Keratinocyte (primary cell): ENCODE measurements around the gene POU2F2. TPM values are rescaled to one million over a fixed set of nuclear protein-coding genes. Genes with fewer than 3 reads are reported as not detected.

ENCODE experiments used
- DNase-seq: peaks from one replicate; pipeline ENCODE4 v3.0.0-alpha.2; 2011; ENCODE audit warnings: low read depth, missing footprints, low spot score
- FAIRE-seq: peaks from 2 replicates; lab custom pipeline; 2011; peaks lifted over from hg19 to GRCh38; lab: Jason Lieb, UNC
- H2AFZ ChIP-seq: 2 replicates; pipeline ENCODE4 v1.6.0; 2012; ENCODE audit warnings: low read length, control low read depth, inconsistent platforms; ENCODE audit not compliant: control insufficient read depth
- H3K27ac ChIP-seq: 2 replicates; pipeline ENCODE4 v1.5.1; 2011; ENCODE audit warnings: low read length; ENCODE audit not compliant: control insufficient read depth, insufficient read depth
- H3K27me3 ChIP-seq: 3 replicates; pipeline ENCODE4 v1.6.0; 2011; ENCODE audit warnings: low read length; ENCODE audit not compliant: control insufficient read depth, insufficient read depth; ENCODE audit errors: extremely low read depth
- H3K36me3 ChIP-seq, 2 experiments: 2 replicates in 1 of 2; 3 replicates in 1 of 2; pipeline ENCODE4 v1.5.1; 2011; ENCODE audit warnings: low read length in 2 of 2, mild to moderate bottlenecking in 1 of 2; ENCODE audit not compliant: control insufficient read depth in 2 of 2, insufficient read depth in 2 of 2; ENCODE audit errors: extremely low read depth in 1 of 2
- H3K4me1 ChIP-seq: 3 replicates; pipeline ENCODE4 v1.5.1; 2011; ENCODE audit warnings: low read length; ENCODE audit not compliant: control insufficient read depth, insufficient read depth; ENCODE audit errors: extremely low read depth
- H3K4me2 ChIP-seq: 3 replicates; pipeline ENCODE4 v1.6.0; 2011; ENCODE audit warnings: low read depth, low read length; ENCODE audit not compliant: control insufficient read depth, insufficient read depth; ENCODE audit errors: extremely low read depth
- H3K4me3 ChIP-seq, 3 experiments: fragments of 200-600 bp in 1 of 3; sonication (generic) in 1 of 3; 2 replicates in 2 of 3; 3 replicates in 1 of 3; pipeline ENCODE4 v1.5.1; 2011 to 2016; ENCODE audit warnings: low read length in 3 of 3, mild to moderate bottlenecking in 3 of 3, control low read depth in 2 of 3, inconsistent platforms in 1 of 3, low read depth in 1 of 3, mixed read lengths in 1 of 3, mixed run types in 1 of 3, moderate library complexity in 1 of 3; ENCODE audit not compliant: control insufficient read depth in 2 of 3, insufficient read depth in 2 of 3; ENCODE audit errors: extremely low read depth in 1 of 3
- H3K79me2 ChIP-seq: 2 replicates; pipeline ENCODE4 v1.6.0; 2012; ENCODE audit warnings: low read length; ENCODE audit not compliant: control insufficient read depth, insufficient read depth
- H3K9ac ChIP-seq: 3 replicates; pipeline ENCODE4 v1.6.0; 2011; ENCODE audit warnings: low read length; ENCODE audit not compliant: control insufficient read depth, insufficient read depth; ENCODE audit errors: extremely low read depth
- H3K9me1 ChIP-seq: 3 replicates; pipeline ENCODE4 v1.6.0; 2011; ENCODE audit warnings: low read length; ENCODE audit not compliant: control insufficient read depth, insufficient read depth; ENCODE audit errors: extremely low read depth
- H3K9me3 ChIP-seq: 2 replicates; pipeline ENCODE4 v1.5.1; 2012; ENCODE audit warnings: low read depth, low read length; ENCODE audit not compliant: control insufficient read depth
- H4K20me1 ChIP-seq: 3 replicates; pipeline ENCODE4 v1.6.0; 2011; ENCODE audit warnings: low read length; ENCODE audit not compliant: control insufficient read depth, insufficient read depth; ENCODE audit errors: extremely low read depth
- EZH2 ChIP-seq: IDR thresholded peaks from one replicate; pipeline ENCODE4 v1.6.1; 2012; ENCODE audit warnings: inconsistent platforms, mild to moderate bottlenecking, low read length, moderate library complexity
- dilution Hi-C: fragments of 300-500 bp; cut with MboI; formaldehyde crosslinking; loops from one replicate; pipeline ENCODE4 v1.7.0; 2020; ENCODE audit warnings: low sequenced_read_pairs; ENCODE audit not compliant: extremely low pct_ligation_motif_present
- polyA plus RNA-seq, 5 experiments: library from polyadenylated mRNA; depleted of rRNA in 3 of 5; stranded (reverse) in 3 of 5; stranded (forward) in 1 of 5; unstranded in 1 of 5; fragments of >200 nt; gene quantifications; 1 replicate in 1 of 5; 2 replicates in 3 of 5; 3 replicates in 1 of 5; pipeline versions ENCODE4 v1.2.1 to v1.2.3, GENCODE V29; 2011 to 2012; ENCODE audit warnings: missing spikeins in 2 of 5, low read depth in 1 of 5, low replicate concordance in 1 of 5
- TF ChIP-seq, protein P1 (sequence below), 3 experiments: IDR thresholded peaks in 1 of 3; conservative IDR thresholded peaks in 1 of 3; optimal IDR thresholded peaks in 1 of 3; 2 replicates in 2 of 3; 3 replicates in 1 of 3; pipeline versions ENCODE3 to v1.5.1; 2011; ENCODE audit warnings: low read length in 3 of 3, mild to moderate bottlenecking in 3 of 3, moderate library complexity in 2 of 3, control low read depth in 1 of 3, inconsistent platforms in 1 of 3; ENCODE audit not compliant: insufficient read depth in 2 of 3; ENCODE audit errors: extremely low read depth in 1 of 3

POU2F2 gene
- polyA plus RNA-seq, 1 donor (not counting 4 experiments of a cell fraction or from before 2014, with no cell fraction given) = 7.0 TPM

DNA sequence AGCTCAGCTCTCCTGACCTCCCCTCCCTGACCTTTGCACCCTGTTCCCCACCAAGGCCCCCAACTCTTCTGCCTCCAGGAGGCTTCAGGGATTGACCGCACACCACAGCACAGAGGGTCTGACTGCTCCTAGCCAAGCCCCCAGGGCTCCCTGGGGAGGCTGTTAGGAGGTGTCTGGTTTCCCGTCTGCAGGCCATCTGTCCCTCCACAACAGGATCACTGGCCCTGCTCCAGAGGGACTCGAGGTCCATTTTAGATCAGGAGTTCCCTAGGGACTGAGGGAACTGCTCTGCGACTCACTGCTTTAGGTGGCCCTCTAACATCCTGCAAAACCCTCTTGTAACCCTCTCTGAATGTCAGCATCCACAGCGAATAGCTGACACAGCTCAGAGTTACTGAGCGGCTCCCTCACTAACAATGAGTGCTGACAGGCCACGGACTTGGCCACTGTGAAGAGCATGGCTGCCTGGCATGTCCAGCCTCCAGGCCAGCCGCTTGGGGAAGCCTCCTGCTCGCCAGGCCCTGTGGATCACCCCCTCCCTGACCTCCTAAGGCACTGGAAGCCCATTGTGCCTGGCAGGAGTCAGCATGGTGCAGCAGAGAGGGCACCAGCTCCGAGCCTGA is 79.9 kb downstream of the POU2F2 start:
- Histone ChIP-seq H3K36me3 (no peaks in the 10 kb centered on the region), H3K4me3 (no peak overlapping the region), H3K9me3 (no peaks in the 10 kb centered on the region), H3K79me2 (no peaks in the 10 kb centered on the region), H3K27me3 (no peaks in the 10 kb centered on the region), H3K9me1 (no peaks in the 10 kb centered on the region), H4K20me1 (no peaks in the 10 kb centered on the region), H2AFZ (no peak overlapping the region), H3K4me1 (peaks cover 39% of the 10 kb centered on the region), H3K27ac (peak overlapping the region; percentile 84), H3K9ac (peak overlapping the region; percentile 29), H3K4me2 (peak overlapping the region; percentile 56)
- DNase-seq (no peak), FAIRE-seq (peak; percentile 20)
- dilution Hi-C loops = no loop called here
- TF ChIP-seq, protein P1, sequence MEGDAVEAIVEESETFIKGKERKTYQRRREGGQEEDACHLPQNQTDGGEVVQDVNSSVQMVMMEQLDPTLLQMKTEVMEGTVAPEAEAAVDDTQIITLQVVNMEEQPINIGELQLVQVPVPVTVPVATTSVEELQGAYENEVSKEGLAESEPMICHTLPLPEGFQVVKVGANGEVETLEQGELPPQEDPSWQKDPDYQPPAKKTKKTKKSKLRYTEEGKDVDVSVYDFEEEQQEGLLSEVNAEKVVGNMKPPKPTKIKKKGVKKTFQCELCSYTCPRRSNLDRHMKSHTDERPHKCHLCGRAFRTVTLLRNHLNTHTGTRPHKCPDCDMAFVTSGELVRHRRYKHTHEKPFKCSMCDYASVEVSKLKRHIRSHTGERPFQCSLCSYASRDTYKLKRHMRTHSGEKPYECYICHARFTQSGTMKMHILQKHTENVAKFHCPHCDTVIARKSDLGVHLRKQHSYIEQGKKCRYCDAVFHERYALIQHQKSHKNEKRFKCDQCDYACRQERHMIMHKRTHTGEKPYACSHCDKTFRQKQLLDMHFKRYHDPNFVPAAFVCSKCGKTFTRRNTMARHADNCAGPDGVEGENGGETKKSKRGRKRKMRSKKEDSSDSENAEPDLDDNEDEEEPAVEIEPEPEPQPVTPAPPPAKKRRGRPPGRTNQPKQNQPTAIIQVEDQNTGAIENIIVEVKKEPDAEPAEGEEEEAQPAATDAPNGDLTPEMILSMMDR (optimal IDR thresholded peaks at IDR 0.05 in 1 of 3, IDR thresholded peaks at IDR 0.05 in 1 of 3, conservative IDR thresholded peaks at IDR 0.05 in 1 of 3; ENCODE audit: extremely low read depth in 1 of 3, insufficient read depth in 2 of 3, low read length in 3 of 3) = no peak
- no peak for TF ChIP-seq EZH2

DNA sequence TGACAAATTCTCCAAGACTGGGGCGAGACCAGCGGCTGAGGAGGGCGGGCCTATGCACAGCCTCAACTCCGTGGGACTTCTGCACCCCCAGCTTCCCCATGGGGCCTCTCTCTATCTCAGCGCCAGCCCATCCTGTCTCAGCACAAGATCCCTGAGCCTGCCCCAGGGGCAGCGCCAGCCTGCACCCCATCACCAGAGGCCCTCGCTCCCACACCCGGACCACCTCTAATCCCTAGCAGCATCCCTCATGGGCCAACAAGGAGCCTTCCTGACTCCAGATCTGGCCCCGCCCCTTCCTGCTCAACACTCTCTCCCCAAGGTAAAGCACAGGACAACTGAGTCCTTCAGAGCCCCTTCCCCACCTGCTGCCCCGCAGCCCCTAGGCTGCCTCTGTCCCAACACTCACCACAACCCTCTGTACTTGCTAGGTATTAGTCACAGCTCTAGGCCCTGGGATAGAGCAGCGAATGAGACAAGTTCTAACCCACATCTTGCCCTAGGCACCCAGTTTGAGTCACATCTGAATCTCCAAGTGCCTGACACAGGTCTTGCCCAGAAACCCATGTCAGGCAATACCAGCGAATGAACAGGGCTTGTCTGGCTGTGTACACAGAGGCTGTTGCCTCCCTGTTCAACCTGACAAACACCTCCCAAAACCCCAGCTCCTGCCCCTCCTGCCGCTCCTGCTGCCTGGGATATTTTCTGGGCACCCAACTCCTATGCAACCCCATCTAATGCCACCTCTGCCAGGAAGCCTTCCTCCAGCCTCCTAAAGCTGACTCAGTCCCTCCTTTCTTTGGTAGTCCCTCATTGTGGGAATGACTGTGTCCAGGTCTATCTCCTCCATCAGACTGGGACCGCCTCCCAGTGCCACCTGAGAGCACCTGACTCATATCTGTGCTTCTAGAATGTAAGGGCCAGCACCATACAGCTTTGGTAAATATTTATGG is 80.8 kb downstream of the POU2F2 start:
- peaks cover 39% of the 10 kb centered on the region for H3K4me1 ChIP-seq
- TF ChIP-seq EZH2 = no peak
- TF ChIP-seq, protein P1 (optimal IDR thresholded peaks at IDR 0.05 in 1 of 3, IDR thresholded peaks at IDR 0.05 in 1 of 3, conservative IDR thresholded peaks at IDR 0.05 in 1 of 3; ENCODE audit: extremely low read depth in 1 of 3, insufficient read depth in 2 of 3, low read length in 3 of 3) = no peak
- dilution Hi-C loops = no loop called here
- H3K79me2 ChIP-seq = no peaks in the 10 kb centered on the region
- H3K4me2 ChIP-seq = peak overlapping the region; percentile 68
- no peak overlapping the region for H2AFZ ChIP-seq
- peak overlapping the region; percentile 41 for H3K9ac ChIP-seq
- peak overlapping the region; percentile 84 for H3K27ac ChIP-seq
- H3K4me3 ChIP-seq = no peak overlapping the region
- H3K27me3 ChIP-seq = no peaks in the 10 kb centered on the region
- FAIRE-seq (peak; percentile 98), DNase-seq (peak; percentile 96)
- H3K36me3 ChIP-seq = no peaks in the 10 kb centered on the region
- no peaks in the 10 kb centered on the region for H3K9me1 ChIP-seq
- H3K9me3 ChIP-seq = no peaks in the 10 kb centered on the region
- no peaks in the 10 kb centered on the region for H4K20me1 ChIP-seq
